Measurements from ENCODE around the gene SSTR4. TPM values are rescaled to one million over a fixed set of nuclear protein-coding genes. Genes with fewer than 3 reads are reported as not detected.

The SSTR4 gene
- total RNA-seq, 2 experiments from 2014 or later: not detected

DNA sequence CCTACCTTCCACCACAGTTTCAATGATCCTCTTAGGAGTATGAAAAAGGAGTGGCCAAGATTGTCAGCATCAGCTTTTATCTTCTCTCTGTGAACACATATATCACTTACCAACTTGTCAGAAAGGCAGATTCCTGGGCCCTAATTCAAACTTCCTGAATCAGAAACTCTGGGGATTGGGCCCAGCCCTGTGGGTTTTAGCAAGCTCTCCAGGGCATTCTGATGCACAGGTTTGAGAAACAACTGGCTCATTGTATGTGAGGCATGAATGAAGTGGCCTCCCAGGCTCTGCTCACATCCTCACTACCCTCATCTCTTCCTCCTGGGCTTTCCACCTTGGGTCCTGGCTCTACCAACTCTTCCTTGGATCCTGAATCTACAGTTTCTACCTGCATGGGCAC, 27.5 kb downstream of the SSTR4 start:
- Mint-ChIP-seq H3K4me1 (no peaks in the 10 kb centered on the region), H3K36me3 (no peaks in the 10 kb centered on the region), H3K27ac (no peak overlapping the region), H3K4me3 (no peak overlapping the region), H3K9me3 (no peaks in the 10 kb centered on the region), H3K27me3 (no peaks in the 10 kb centered on the region)
- no peak for DNase-seq

DNA sequence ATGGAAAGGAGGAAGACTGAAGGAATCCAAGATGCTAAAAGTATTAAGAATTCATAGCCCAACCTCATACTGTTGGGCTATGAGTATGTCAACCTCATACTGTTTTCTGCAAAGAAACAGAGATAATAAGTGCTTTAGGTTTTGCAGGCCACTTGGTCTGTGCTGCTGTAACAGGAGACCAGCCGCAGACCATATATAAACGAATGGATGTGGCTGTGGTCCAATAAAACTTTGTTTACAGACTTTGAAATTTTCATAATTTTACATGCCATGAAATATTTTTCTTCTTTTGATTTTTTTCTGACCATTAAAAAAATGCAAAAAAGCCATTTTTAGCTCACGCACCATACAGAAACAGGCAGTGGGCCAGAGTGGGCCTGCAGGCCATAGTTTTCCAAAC, 28.1 kb downstream of the SSTR4 start:
- H3K4me3 Mint-ChIP-seq: no peak overlapping the region
- no peak for DNase-seq
- no peaks in the 10 kb centered on the region for H3K36me3 Mint-ChIP-seq
- H3K27me3 Mint-ChIP-seq: no peaks in the 10 kb centered on the region
- H3K27ac Mint-ChIP-seq: no peak overlapping the region
- no peaks in the 10 kb centered on the region for H3K4me1 Mint-ChIP-seq
- no peaks in the 10 kb centered on the region for H3K9me3 Mint-ChIP-seq

DNA sequence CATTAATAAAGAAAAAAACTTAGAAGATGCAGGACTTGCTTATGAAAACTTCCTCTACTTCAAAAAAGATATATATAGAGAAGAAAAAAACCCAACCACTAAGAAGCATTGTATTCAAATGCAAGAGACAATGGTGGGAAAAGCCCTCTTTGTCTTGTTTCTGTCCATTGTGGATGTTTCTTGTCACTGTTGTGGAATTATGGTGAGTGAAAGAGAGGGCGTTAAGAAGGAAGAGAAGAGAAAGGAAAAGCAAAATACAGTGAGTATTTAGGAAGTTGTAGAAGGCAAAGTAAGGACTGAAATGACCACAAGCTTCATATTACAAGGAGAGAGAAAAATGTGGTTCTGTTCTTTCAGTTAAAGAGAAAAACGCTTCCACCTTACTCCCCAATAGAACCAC, 28.5 kb downstream of the SSTR4 start:
- Mint-ChIP-seq H3K4me1 (no peaks in the 10 kb centered on the region), H3K4me3 (no peak overlapping the region), H3K27ac (no peak overlapping the region)

DNA sequence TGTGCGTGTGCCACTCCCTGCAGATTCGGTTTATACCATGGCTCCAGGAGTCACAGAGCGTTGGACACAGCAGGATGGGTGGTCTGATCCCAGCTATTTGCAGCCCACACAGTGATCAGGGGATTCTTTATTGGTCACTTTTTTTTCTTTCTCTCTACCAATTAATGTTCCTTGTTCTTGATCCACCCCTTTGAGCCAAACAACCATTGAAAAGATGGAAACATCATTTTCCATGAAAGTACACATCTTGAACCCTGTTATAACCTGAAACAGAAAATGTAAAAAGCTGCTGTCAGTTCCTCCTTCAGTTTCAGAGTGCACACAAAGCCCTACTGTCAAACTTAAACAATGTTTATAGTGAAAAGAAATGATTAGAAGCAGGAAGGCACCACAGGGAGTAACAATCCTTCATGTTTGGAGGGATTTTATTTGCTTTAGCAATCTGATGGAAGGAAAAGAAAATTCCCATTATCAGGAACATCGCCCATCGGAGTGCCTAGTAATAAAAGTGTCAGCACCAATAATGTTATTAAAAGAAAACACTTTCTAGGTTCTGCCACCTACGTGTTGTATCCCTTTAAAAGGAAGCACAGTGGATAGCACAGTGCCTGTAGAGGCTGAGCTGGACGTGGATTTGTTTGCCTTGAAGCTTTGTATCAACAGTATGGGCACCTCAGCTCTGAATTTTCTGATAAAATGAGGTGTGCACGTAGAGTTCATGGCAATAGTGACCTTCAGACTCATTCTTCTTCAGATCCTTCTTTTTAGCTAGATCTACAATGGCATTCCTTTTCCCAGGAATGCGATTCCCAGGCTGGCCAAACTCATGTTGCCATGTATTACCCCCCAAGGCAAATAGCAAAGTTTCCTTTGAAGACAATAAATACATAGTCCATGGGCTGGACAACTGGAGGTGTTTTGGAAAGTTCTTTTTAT, 30.4 kb downstream of the SSTR4 start:
- H3K36me3 Mint-ChIP-seq: no peaks in the 10 kb centered on the region
- no peak overlapping the region for H3K27ac Mint-ChIP-seq
- H3K4me3 Mint-ChIP-seq: no peak overlapping the region
- H3K4me1 Mint-ChIP-seq: no peaks in the 10 kb centered on the region
- no peaks in the 10 kb centered on the region for H3K27me3 Mint-ChIP-seq
- no peak for DNase-seq
- no peaks in the 10 kb centered on the region for H3K9me3 Mint-ChIP-seq

More for the DNA sequence above, 28.5 kb downstream of the SSTR4 start:
- no peaks in the 10 kb centered on the region for H3K9me3 Mint-ChIP-seq
- no peak for DNase-seq
- no peaks in the 10 kb centered on the region for H3K27me3 Mint-ChIP-seq
- H3K36me3 Mint-ChIP-seq: no peaks in the 10 kb centered on the region

DNA sequence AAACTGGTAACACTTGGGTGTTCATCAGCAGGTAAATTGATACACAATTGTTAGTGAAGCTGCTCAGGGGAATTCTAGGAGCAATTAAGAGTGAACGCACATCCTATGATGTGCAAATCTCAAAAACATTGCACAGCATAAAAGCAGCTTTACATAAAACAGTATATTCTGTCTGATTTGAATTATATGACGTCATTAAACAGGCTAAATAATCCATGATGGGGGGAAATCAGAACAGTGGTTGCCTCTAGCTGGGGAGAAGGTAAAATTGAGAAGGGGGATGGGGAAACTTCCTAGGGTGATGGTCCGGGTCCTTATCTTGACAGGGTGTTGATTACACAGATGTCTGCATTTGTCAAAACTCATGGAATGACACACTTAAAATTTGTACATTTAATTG, 31.7 kb downstream of the SSTR4 start:
- no peak overlapping the region for H3K27ac Mint-ChIP-seq
- no peak for DNase-seq

DNA sequence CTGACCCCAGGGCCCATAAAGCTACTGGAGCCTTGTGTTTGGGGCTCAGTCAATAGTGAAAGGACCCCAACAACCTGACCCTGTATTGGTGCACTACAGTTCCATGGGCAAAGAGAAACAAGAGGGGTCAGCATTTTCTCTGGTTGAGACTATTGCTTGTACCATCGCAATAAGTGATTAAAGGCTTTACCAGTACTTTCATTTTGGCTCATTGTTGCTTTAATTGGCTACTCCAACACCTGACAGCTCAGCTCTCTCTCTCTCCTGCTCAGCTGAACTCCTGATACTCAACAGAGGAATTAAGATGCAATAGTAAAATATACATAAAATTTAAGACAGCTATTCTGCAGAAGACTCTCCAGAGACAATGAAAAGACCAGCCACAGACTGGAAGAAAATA, 33.2 kb downstream of the SSTR4 start:
- Mint-ChIP-seq H3K27ac (no peak overlapping the region), H3K4me3 (no peak overlapping the region), H3K27me3 (no peaks in the 10 kb centered on the region), H3K4me1 (no peaks in the 10 kb centered on the region), H3K9me3 (no peaks in the 10 kb centered on the region), H3K36me3 (no peaks in the 10 kb centered on the region)
- DNase-seq: no peak

More for the DNA sequence above, 31.7 kb downstream of the SSTR4 start:
- Mint-ChIP-seq H3K9me3 (no peaks in the 10 kb centered on the region), H3K4me1 (no peaks in the 10 kb centered on the region), H3K36me3 (no peaks in the 10 kb centered on the region), H3K4me3 (no peak overlapping the region), H3K27me3 (no peaks in the 10 kb centered on the region)

DNA sequence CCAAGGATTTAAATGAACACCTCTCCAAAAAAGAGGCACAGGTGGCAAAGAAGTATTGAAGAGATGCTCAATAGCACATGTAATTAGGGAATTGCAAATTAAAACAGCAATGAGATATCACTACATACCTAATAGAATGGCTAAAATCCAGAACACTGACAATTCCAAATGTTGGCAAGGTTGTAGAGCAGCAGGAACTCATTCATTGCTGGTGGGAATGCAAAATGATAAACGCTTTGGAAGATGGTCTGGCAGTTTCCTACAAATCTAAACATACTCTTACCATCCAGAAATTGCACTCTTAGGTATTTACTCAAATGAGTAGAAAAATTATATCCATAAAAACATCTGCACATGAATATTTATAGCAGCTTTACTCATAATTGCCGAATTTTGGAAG, 34.0 kb downstream of the SSTR4 start:
- no peaks in the 10 kb centered on the region for H3K9me3 Mint-ChIP-seq
- H3K27ac Mint-ChIP-seq: no peak overlapping the region
- no peak overlapping the region for H3K4me3 Mint-ChIP-seq
- no peak for DNase-seq
- H3K27me3 Mint-ChIP-seq: no peaks in the 10 kb centered on the region
- no peaks in the 10 kb centered on the region for H3K36me3 Mint-ChIP-seq
- no peaks in the 10 kb centered on the region for H3K4me1 Mint-ChIP-seq

DNA sequence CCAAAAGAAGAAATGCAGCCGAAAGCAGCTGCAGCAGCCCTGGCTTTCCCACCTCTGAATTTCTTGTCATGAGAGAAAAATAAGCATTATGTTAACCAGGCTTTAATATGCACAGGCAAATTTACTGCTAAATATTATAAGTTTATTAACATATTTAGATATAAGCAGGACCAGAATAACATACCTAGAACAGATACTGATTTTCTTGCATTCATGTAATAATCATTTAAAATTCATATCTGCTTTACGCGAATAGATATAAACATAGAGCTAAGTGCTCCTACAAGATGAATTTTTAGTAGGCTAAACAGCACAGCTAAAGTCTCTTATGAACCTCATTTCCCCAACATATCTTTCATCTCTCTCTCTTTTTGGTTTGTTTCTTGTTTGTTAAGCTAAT, 36.3 kb downstream of the SSTR4 start:
- H3K36me3 Mint-ChIP-seq: no peaks in the 10 kb centered on the region
- no peak overlapping the region for H3K27ac Mint-ChIP-seq
- H3K4me1 Mint-ChIP-seq: no peaks in the 10 kb centered on the region
- no peaks in the 10 kb centered on the region for H3K27me3 Mint-ChIP-seq
- H3K9me3 Mint-ChIP-seq: no peaks in the 10 kb centered on the region
- H3K4me3 Mint-ChIP-seq: no peak overlapping the region
- no peak for DNase-seq

DNA sequence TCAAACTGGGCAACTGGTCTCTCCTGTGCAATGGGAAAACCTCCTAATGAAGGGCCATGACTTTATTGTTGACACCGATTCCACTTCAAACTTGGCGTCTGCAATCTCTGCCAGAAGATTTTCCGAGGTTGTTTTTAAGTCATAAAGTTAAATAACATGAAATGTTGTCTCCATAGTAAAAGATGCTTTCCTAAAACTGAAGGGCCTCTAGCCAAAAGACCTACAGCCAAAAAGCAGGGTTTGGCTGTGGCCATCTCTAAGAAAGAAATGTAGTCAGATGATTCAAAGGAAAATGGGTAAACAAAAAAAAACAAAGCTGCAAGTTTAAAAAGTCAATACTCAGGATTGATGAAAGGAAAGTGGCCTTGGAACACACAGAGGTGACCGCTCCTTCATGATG, 36.9 kb downstream of the SSTR4 start:
- H3K9me3 Mint-ChIP-seq: no peaks in the 10 kb centered on the region
- no peaks in the 10 kb centered on the region for H3K4me1 Mint-ChIP-seq
- no peaks in the 10 kb centered on the region for H3K36me3 Mint-ChIP-seq
- no peak overlapping the region for H3K4me3 Mint-ChIP-seq
- no peak for DNase-seq
- no peak overlapping the region for H3K27ac Mint-ChIP-seq
- no peaks in the 10 kb centered on the region for H3K27me3 Mint-ChIP-seq

DNA sequence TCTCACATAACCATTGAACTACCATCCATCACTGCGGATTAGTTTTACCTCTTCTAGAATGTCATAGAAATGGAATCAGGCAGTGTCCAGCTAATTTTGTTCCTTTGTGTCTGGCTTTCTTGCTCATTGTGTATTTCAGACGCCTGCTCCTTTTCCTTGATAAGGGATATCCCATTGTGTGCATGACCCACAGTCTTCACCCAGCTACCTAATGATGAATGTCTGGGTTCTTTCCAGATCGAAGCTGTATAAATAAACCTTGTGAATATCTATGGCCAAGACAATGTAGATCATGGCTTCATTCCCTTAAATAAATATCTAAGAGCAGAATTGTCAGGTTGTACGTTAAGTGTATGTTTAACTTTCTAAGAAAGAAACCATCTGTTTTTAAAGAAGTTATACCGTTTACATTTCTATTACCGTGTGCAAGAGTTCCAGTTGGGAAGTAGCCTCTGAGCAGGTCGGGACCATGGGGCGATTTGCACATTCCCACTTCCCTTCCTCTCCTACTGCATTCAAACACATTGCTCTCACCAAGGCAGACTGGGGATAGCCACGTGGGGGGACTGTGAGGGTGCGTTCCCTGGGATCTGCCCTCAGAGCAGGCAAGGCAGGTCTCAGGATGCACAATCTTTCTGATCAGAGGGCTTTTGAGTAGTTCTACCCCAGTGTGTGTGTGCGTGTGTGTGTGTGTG, 37.9 kb downstream of the SSTR4 start:
- H3K27ac Mint-ChIP-seq: no peak overlapping the region
- DNase-seq: no peak
- no peaks in the 10 kb centered on the region for H3K4me1 Mint-ChIP-seq
- H3K27me3 Mint-ChIP-seq: no peaks in the 10 kb centered on the region
- no peaks in the 10 kb centered on the region for H3K9me3 Mint-ChIP-seq
- H3K4me3 Mint-ChIP-seq: no peak overlapping the region
- H3K36me3 Mint-ChIP-seq: no peaks in the 10 kb centered on the region

DNA sequence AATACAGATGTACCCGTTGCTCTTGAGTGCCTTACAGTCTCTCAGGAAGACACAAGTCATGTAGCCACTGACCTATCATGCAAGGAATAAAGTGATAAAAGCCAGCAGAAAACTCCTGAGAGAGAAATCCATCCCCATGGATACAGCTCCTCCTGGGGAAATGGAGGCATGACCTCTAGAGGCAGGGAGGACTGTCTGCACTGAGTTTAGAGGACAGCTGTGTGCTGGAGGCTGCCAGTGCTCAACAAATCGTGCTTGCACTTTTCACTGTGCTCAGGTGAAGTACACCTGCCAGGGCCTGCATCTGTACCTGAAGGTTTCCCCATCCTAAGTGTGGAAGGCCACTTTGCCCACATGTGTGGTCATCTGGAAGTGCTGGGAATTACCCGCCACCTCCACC, 38.9 kb downstream of the SSTR4 start:
- Mint-ChIP-seq H3K4me1 (no peaks in the 10 kb centered on the region), H3K27ac (no peak overlapping the region), H3K4me3 (no peak overlapping the region), H3K27me3 (no peaks in the 10 kb centered on the region), H3K36me3 (no peaks in the 10 kb centered on the region), H3K9me3 (no peaks in the 10 kb centered on the region)
- no peak for DNase-seq

DNA sequence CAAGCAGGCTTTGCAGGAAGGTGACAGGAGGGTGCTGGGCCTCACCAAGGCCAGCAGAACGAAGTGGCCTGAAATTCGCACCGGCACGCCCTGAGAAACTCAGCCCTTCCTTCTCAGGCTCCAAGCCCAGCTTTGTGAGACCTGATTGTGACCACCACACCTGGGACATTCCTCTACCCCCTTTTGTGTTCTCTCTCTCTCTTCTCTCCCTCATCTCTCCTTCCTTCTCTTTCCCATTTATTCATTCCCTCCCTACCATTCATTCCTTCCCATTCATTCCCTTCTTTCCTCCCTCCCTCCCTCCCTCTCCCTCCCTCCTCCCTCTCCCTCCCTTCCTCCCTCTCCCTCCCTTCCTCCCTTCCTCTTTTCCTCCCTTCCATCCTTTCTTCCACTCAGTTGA, 42.2 kb downstream of the SSTR4 start:
- no peak for DNase-seq
- no peak overlapping the region for H3K27ac Mint-ChIP-seq
- no peak overlapping the region for H3K4me3 Mint-ChIP-seq
- H3K4me1 Mint-ChIP-seq: no peaks in the 10 kb centered on the region
- no peaks in the 10 kb centered on the region for H3K27me3 Mint-ChIP-seq
- no peaks in the 10 kb centered on the region for H3K36me3 Mint-ChIP-seq
- H3K9me3 Mint-ChIP-seq: no peaks in the 10 kb centered on the region

DNA sequence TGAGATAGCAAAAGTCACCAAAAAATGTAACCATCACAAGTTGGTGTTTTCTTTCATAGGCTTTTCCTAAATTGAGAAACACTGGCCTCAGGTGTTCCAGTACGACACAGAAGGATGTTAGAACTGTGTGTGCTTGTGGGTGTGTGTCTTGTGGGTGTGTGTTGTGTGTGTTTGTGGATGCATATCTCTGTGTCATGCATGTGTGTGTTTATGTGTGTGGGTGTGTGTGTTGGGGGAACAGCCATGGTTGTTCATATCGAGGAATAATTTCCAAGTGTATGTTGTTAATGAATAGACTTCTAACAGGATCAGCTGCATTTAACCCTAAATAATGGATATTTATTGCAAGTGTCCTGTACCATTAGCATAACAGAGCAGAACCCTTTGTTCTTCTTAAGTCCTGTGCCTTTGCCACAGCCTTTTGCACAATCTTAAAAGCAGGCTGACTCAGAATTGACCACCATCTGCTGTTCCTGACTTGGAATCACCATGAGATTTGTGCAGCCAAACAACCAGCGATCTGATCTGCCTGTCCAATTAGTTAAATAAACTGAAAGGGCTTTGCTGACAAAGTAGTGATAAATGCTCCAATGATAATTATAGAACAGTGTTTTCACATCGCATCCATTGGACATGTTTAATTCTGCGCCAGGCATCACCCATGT, 43.4 kb downstream of the SSTR4 start:
- H3K9me3 Mint-ChIP-seq: no peaks in the 10 kb centered on the region
- H3K27me3 Mint-ChIP-seq: no peaks in the 10 kb centered on the region

DNA sequence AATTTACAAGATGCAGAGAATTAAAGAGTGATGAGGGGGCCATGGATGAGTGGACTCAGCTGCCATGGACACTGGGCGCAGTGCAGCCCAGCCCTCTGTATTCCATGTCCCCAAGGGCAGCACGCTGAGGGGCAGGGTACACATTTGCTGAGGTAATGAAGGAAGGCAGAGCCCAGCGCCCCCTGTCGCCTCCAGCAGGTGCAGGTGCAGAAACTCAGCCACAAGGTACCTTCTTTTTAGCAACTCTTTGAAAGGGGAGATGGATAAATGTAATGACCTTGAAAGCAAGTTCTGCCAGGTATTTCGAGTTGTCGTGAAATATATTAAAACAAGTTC, 43.9 kb downstream of the SSTR4 start:
- no peaks in the 10 kb centered on the region for H3K9me3 Mint-ChIP-seq
- no peaks in the 10 kb centered on the region for H3K36me3 Mint-ChIP-seq
- no peak overlapping the region for H3K4me3 Mint-ChIP-seq
- no peak overlapping the region for H3K27ac Mint-ChIP-seq
- H3K27me3 Mint-ChIP-seq: no peaks in the 10 kb centered on the region
- no peak for DNase-seq
- H3K4me1 Mint-ChIP-seq: no peaks in the 10 kb centered on the region

More for the DNA sequence above, 43.4 kb downstream of the SSTR4 start:
- Mint-ChIP-seq H3K27ac (no peak overlapping the region), H3K4me1 (no peaks in the 10 kb centered on the region), H3K4me3 (no peak overlapping the region), H3K36me3 (no peaks in the 10 kb centered on the region)
- no peak for DNase-seq

DNA sequence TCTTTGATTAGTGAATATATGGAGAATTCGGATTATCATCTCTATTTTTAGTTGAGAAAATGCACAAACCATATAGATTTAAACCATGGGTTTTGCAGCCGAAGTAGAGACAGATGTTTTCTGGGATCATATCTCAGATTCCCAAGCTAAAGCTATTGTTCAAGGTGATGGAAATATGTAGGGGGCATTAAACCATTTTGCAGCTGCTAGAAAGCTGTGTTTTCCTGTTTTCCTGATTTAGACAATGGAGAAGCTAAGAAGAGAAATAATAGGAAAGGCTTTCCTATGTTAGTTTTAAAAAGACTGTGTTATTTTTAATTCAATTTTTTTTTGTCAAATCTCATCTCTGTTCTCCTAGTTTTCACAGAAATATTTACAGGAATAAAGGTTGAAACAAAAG, 44.8 kb downstream of the SSTR4 start:
- H3K4me3 Mint-ChIP-seq: no peak overlapping the region
- no peaks in the 10 kb centered on the region for H3K9me3 Mint-ChIP-seq
- H3K4me1 Mint-ChIP-seq: no peaks in the 10 kb centered on the region
- H3K27me3 Mint-ChIP-seq: no peaks in the 10 kb centered on the region
- no peaks in the 10 kb centered on the region for H3K36me3 Mint-ChIP-seq
- no peak overlapping the region for H3K27ac Mint-ChIP-seq
- no peak for DNase-seq
